Astrocyte (in vitro differentiated cells and primary cell): ENCODE measurements around the gene MZB1. TPM values are rescaled to one million over a fixed set of nuclear protein-coding genes. Genes with fewer than 3 reads are reported as not detected.
A peak's percentile ranks its signal among the peaks of the same experiment; 100 is the strongest.

ENCODE experiments used
- DNase-seq: peaks from one replicate; pipeline ENCODE4 v3.0.0-alpha.2; 2010; ENCODE audit warnings: low read depth
- FAIRE-seq: peaks from 2 replicates; lab custom pipeline; 2011; peaks lifted over from hg19 to GRCh38; lab: Jason Lieb, UNC
- H2AFZ ChIP-seq: 2 replicates; pipeline ENCODE4 v1.6.0; 2012; ENCODE audit warnings: low read depth, low read length, inconsistent platforms
- H3K27ac ChIP-seq: 2 replicates; pipeline ENCODE4 v1.5.1; 2011; ENCODE audit warnings: low read depth, low read length, inconsistent platforms
- H3K27me3 ChIP-seq: 2 replicates; pipeline ENCODE4 v1.6.0; 2011; ENCODE audit warnings: low read length, inconsistent platforms; ENCODE audit not compliant: insufficient read depth
- H3K36me3 ChIP-seq: 2 replicates; pipeline ENCODE4 v1.5.1; 2011; ENCODE audit warnings: low read length, inconsistent platforms; ENCODE audit not compliant: insufficient read depth
- H3K4me1 ChIP-seq: 2 replicates; pipeline ENCODE4 v1.5.1; 2011; ENCODE audit warnings: low read length, inconsistent platforms; ENCODE audit not compliant: insufficient read depth
- H3K4me2 ChIP-seq: 2 replicates; pipeline ENCODE4 v1.6.0; 2012; ENCODE audit warnings: low read length, inconsistent platforms
- H3K4me3 ChIP-seq: 2 replicates; pipeline ENCODE4 v1.5.1; 2011; ENCODE audit warnings: low read depth, mild to moderate bottlenecking, low read length, inconsistent platforms; ENCODE audit not compliant: insufficient read depth
- H3K79me2 ChIP-seq: 2 replicates; pipeline ENCODE4 v1.6.0; 2012; ENCODE audit warnings: mild to moderate bottlenecking, low read length, inconsistent platforms; ENCODE audit not compliant: insufficient read depth
- H3K9ac ChIP-seq: 2 replicates; pipeline ENCODE4 v1.6.0; 2012; ENCODE audit warnings: mild to moderate bottlenecking, low read length, inconsistent platforms
- H3K9me3 ChIP-seq: 2 replicates; pipeline ENCODE4 v1.5.1; 2012; ENCODE audit warnings: low read depth, mild to moderate bottlenecking, low read length, inconsistent platforms; ENCODE audit not compliant: insufficient read depth
- H4K20me1 ChIP-seq: 2 replicates; pipeline ENCODE4 v1.6.0; 2012; ENCODE audit warnings: low read length, inconsistent platforms; ENCODE audit not compliant: insufficient read depth
- H3K27ac Mint-ChIP-seq: one replicate; pipeline ENCODE4 v1.8.0; 2021; ENCODE audit warnings: mild to moderate bottlenecking, mixed read lengths; ENCODE audit not compliant: unreplicated experiment
- H3K27me3 Mint-ChIP-seq: one replicate; pipeline ENCODE4 v1.8.0; 2021; ENCODE audit warnings: low read depth, mixed read lengths; ENCODE audit not compliant: unreplicated experiment
- H3K36me3 Mint-ChIP-seq: one replicate; pipeline ENCODE4 v1.8.0; 2021; ENCODE audit warnings: low read depth, mixed read lengths; ENCODE audit not compliant: unreplicated experiment
- H3K4me1 Mint-ChIP-seq: one replicate; pipeline ENCODE4 v1.8.0; 2021; ENCODE audit warnings: low read depth, mixed read lengths; ENCODE audit not compliant: unreplicated experiment
- H3K4me3 Mint-ChIP-seq: one replicate; pipeline ENCODE4 v1.8.0; 2021; ENCODE audit warnings: mild to moderate bottlenecking, moderate library complexity, mixed read lengths; ENCODE audit not compliant: unreplicated experiment
- H3K9me3 Mint-ChIP-seq: one replicate; pipeline ENCODE4 v1.8.0; 2021; ENCODE audit warnings: mild to moderate bottlenecking, mixed read lengths; ENCODE audit not compliant: unreplicated experiment
- EZH2 ChIP-seq: IDR thresholded peaks from 2 replicates; pipeline ENCODE4 v1.6.1; 2012; ENCODE audit warnings: mild to moderate bottlenecking, low read length, inconsistent platforms; ENCODE audit not compliant: insufficient read depth
- total RNA-seq: library from RNA; stranded (reverse); gene quantifications from 2 replicates; pipeline ENCODE4 v1.2.1, GENCODE V29; 2021
- TF ChIP-seq, protein P1 (sequence below): IDR thresholded peaks from 2 replicates; pipeline ENCODE4 v1.5.1; 2011; ENCODE audit warnings: low read depth, mild to moderate bottlenecking, inconsistent platforms, low read length, moderate library complexity; ENCODE audit not compliant: insufficient read depth

Gene MZB1
- total RNA-seq, 1 donor from 2014 or later = not detected

DNA sequence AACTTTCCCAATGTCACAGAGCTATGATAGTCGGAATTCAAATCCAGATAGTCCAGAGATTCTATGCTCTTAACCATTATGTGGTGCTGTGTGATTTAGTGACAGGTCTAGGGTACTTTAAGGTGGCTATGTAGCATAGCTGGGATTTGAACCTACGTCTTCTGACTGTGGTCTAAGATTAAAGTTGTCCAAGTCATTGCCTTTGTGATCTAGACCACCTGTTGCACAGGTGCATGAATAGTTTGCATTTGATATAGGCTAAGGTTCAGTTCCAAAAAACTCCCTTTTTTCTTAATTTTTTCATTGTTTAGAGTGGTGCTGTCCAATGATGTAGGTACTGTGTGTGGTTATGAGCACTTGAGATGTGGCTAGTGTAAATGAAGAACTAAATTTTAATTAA is 45.5 kb downstream of the MZB1 start:
- no peaks in the 10 kb centered on the region for H3K9me3 Mint-ChIP-seq
- peaks cover 10% of the 10 kb centered on the region for H3K36me3 Mint-ChIP-seq
- H3K4me3 Mint-ChIP-seq = peak overlapping the region; percentile 67
- Histone ChIP-seq H3K36me3 (no peaks in the 10 kb centered on the region), H3K79me2 (peaks cover 75% of the 10 kb centered on the region), H3K4me1 (peaks cover 14% of the 10 kb centered on the region), H3K9me3 (no peaks in the 10 kb centered on the region), H3K4me2 (peak overlapping the region; percentile 44), H3K27ac (no peak overlapping the region), H4K20me1 (peaks cover 58% of the 10 kb centered on the region), H3K4me3 (no peak overlapping the region), H2AFZ (no peak overlapping the region), H3K9ac (no peak overlapping the region), H3K27me3 (no peaks in the 10 kb centered on the region)
- no peak for TF ChIP-seq EZH2
- TF ChIP-seq, protein P1, sequence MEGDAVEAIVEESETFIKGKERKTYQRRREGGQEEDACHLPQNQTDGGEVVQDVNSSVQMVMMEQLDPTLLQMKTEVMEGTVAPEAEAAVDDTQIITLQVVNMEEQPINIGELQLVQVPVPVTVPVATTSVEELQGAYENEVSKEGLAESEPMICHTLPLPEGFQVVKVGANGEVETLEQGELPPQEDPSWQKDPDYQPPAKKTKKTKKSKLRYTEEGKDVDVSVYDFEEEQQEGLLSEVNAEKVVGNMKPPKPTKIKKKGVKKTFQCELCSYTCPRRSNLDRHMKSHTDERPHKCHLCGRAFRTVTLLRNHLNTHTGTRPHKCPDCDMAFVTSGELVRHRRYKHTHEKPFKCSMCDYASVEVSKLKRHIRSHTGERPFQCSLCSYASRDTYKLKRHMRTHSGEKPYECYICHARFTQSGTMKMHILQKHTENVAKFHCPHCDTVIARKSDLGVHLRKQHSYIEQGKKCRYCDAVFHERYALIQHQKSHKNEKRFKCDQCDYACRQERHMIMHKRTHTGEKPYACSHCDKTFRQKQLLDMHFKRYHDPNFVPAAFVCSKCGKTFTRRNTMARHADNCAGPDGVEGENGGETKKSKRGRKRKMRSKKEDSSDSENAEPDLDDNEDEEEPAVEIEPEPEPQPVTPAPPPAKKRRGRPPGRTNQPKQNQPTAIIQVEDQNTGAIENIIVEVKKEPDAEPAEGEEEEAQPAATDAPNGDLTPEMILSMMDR = no peak
- no peak overlapping the region for H3K27ac Mint-ChIP-seq
- peaks cover 19% of the 10 kb centered on the region for H3K4me1 Mint-ChIP-seq
- FAIRE-seq = no peak
- no peaks in the 10 kb centered on the region for H3K27me3 Mint-ChIP-seq
- no peak for DNase-seq

DNA sequence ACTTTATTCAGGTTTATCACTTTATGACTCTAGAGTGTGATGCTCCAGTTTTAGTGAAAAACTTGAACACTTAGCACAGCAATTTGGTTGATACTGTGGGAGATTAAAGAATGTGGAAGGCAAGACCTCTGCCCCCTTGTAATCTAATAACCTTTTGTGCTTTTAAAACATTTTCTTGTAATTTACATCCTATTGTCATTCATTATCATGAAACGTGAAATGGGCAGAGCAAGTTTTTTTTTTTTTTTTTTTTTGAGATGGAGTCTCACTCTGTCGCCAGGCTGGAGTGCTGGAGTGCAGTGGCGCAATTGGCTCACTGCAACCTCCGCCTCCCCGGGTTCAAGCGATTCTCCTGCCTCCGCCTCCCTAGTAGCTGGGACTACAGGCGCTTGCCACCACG is 46.2 kb downstream of the MZB1 start:
- Histone ChIP-seq H3K4me1 (peaks cover 14% of the 10 kb centered on the region), H3K4me3 (peak overlapping the region; percentile 98), H3K9ac (peak overlapping the region; percentile 100), H4K20me1 (peaks cover 52% of the 10 kb centered on the region), H2AFZ (no peak overlapping the region), H3K27me3 (no peaks in the 10 kb centered on the region), H3K27ac (no peak overlapping the region), H3K36me3 (no peaks in the 10 kb centered on the region), H3K79me2 (peaks cover 68% of the 10 kb centered on the region), H3K9me3 (no peaks in the 10 kb centered on the region), H3K4me2 (peak overlapping the region; percentile 85)
- TF ChIP-seq EZH2 = no peak
- TF ChIP-seq, protein P1 = no peak
- H3K9me3 Mint-ChIP-seq = no peaks in the 10 kb centered on the region
- H3K4me3 Mint-ChIP-seq = peak overlapping the region; percentile 99
- peak overlapping the region; percentile 100 for H3K27ac Mint-ChIP-seq
- H3K36me3 Mint-ChIP-seq = peaks cover 10% of the 10 kb centered on the region
- peaks cover 17% of the 10 kb centered on the region for H3K4me1 Mint-ChIP-seq
- DNase-seq (no peak), FAIRE-seq (no peak)
- no peaks in the 10 kb centered on the region for H3K27me3 Mint-ChIP-seq

DNA sequence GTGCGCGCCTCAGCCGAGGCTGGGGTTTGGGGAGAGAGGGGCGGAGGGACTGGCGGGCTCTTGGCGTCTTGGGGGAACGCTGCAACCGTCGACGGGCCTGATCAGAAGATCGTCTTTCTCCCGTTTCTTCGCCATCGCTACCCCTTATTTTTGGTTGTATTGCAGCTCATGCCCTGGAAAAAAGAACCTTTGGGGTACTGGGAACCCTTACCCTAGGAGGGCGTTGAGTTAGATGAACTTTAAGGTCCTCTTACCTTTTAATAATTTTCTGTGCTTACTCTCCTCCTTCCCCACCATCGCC is 47.3 kb downstream of the MZB1 start:
- TF ChIP-seq, protein P1 = no peak
- no peak for TF ChIP-seq EZH2
- Histone ChIP-seq H3K4me3 (peak overlapping the region; percentile 98), H2AFZ (no peak overlapping the region), H3K79me2 (peaks cover 57% of the 10 kb centered on the region), H3K4me2 (peak overlapping the region; percentile 85), H3K9me3 (no peaks in the 10 kb centered on the region), H3K9ac (peak overlapping the region; percentile 100), H3K36me3 (no peaks in the 10 kb centered on the region), H3K27ac (peak overlapping the region; percentile 100), H4K20me1 (peaks cover 51% of the 10 kb centered on the region), H3K4me1 (peaks cover 14% of the 10 kb centered on the region), H3K27me3 (no peaks in the 10 kb centered on the region)
- Mint-ChIP-seq H3K36me3 (peaks cover 10% of the 10 kb centered on the region), H3K9me3 (no peaks in the 10 kb centered on the region), H3K27ac (peak overlapping the region; percentile 100), H3K4me1 (peaks cover 17% of the 10 kb centered on the region), H3K4me3 (peak overlapping the region; percentile 99), H3K27me3 (no peaks in the 10 kb centered on the region)
- FAIRE-seq = no peak
- no peak for DNase-seq
